ENCODE measurements around the gene NEUROD2.

Gene NEUROD2

GRCh38 chr17:39639566-39640458 lies 32.1 kb upstream of the NEUROD2 start:
- no peaks in the 10 kb centered on the region for H3K9me3 Mint-ChIP-seq
- H3K36me3 Mint-ChIP-seq (ENCODE audit: low read depth), result peaks cover 15% of the 10 kb centered on the region
- H3K4me1 Mint-ChIP-seq (ENCODE audit: low read depth), result peaks cover 69% of the 10 kb centered on the region
- no peaks in the 10 kb centered on the region for H3K27me3 Mint-ChIP-seq
- DNase-seq, result no peak
- H3K27ac Mint-ChIP-seq, result peak overlapping the region; percentile 61
- H3K4me3 Mint-ChIP-seq, result no peak overlapping the region

GRCh38 chr17:39639043-39639442 lies 31.3 kb upstream of the NEUROD2 start:
- Mint-ChIP-seq H3K4me1 (ENCODE audit: low read depth) (peaks cover 68% of the 10 kb centered on the region), H3K4me3 (no peak overlapping the region), H3K9me3 (no peaks in the 10 kb centered on the region), H3K27me3 (no peaks in the 10 kb centered on the region), H3K27ac (peak overlapping the region; percentile 50), H3K36me3 (ENCODE audit: low read depth) (peaks cover 15% of the 10 kb centered on the region)
- DNase-seq, result no peak

DNA sequence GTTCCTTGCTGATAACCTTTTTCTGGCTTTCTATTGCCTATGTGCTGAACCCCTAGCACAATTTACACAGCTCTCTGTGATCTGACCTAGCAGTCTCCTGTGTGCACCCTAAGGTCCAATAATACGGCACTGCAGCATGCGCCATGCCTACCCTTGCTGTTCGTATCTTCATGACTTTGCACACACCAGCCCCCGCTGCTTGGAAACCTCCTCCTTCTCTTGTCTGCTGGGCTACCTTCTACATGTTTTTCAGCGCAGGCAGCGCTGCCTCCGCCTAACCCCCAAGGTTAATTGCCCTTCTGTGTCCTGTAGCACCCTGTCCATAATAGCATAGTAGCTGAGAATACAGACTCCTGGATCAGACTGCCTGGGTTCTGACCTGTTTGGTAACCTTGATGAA lies 30.6 kb upstream of the NEUROD2 start:
- H3K4me1 Mint-ChIP-seq (ENCODE audit: low read depth), result peaks cover 62% of the 10 kb centered on the region
- no peaks in the 10 kb centered on the region for H3K27me3 Mint-ChIP-seq
- peak overlapping the region; percentile 87 for H3K4me3 Mint-ChIP-seq
- no peaks in the 10 kb centered on the region for H3K9me3 Mint-ChIP-seq
- no peak for DNase-seq
- peak overlapping the region; percentile 87 for H3K27ac Mint-ChIP-seq
- H3K36me3 Mint-ChIP-seq (ENCODE audit: low read depth), result peaks cover 15% of the 10 kb centered on the region

GRCh38 chr17:39636927-39637736 lies 29.4 kb upstream of the NEUROD2 start, which contains the start of gene STARD3:
Gene STARD3 (plus strand): TSS chr17:39637144. CDS start chr17:39653532, 16,388 bp downstream.
- H3K36me3 Mint-ChIP-seq (ENCODE audit: low read depth), result peaks cover 15% of the 10 kb centered on the region
- H3K4me1 Mint-ChIP-seq (ENCODE audit: low read depth), result peaks cover 52% of the 10 kb centered on the region
- H3K27ac Mint-ChIP-seq, result peak within 1 kb of the TSS; percentile 87

DNA sequence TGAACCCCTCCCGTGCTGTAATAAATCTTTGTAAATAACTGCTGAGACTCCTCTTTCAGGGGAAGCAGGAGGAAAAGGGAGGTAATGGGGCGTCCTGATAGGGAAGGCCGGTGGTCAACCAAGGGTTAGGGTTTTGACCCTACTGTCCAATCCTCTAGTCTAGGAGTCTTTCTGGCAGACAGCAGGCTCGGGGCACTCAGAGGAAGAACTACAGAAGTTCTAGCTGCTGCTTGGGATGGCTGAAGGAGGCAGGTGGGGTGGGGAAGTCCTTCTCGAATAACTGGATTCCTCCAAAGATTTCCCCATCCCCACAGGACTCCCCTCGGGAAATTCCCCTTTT lies 28.8 kb upstream of the NEUROD2 start:
- peak overlapping the region; percentile 87 for H3K4me3 Mint-ChIP-seq
- H3K27ac Mint-ChIP-seq, result peak overlapping the region; percentile 87
- DNase-seq, result no peak
- peaks cover 4% of the 10 kb centered on the region for H3K27me3 Mint-ChIP-seq
- H3K36me3 Mint-ChIP-seq (ENCODE audit: low read depth), result peaks cover 15% of the 10 kb centered on the region
- H3K9me3 Mint-ChIP-seq, result no peaks in the 10 kb centered on the region
- H3K4me1 Mint-ChIP-seq (ENCODE audit: low read depth), result peaks cover 47% of the 10 kb centered on the region

More at GRCh38 chr17:39636927-39637736, 29.4 kb upstream of the NEUROD2 start, which contains the start of gene STARD3:
- Mint-ChIP-seq H3K9me3 (no peaks in the 10 kb centered on the region), H3K27me3 (no peaks in the 10 kb centered on the region), H3K4me3 (peak within 1 kb of the TSS; percentile 87)
- DNase-seq, result peak; percentile 94

DNA sequence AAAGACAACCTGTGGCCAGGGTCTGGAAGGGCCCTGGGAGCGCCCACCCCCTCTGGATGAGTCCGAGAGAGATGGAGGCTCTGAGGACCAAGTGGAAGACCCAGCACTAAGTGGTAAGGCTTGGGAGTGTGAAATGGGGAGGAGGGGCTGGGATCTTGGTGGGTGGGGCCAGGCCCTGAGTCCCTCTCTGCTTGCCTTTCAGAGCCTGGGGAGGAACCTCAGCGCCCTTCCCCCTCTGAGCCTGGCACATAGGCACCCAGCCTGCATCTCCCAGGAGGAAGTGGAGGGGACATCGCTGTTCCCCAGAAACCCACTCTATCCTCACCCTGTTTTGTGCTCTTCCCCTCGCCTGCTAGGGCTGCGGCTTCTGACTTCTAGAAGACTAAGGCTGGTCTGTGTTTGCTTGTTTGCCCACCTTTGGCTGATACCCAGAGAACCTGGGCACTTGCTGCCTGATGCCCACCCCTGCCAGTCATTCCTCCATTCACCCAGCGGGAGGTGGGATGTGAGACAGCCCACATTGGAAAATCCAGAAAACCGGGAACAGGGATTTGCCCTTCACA lies 28.0 kb upstream of the NEUROD2 start:
- Mint-ChIP-seq H3K9me3 (no peaks in the 10 kb centered on the region), H3K4me3 (peak overlapping the region; percentile 87), H3K4me1 (ENCODE audit: low read depth) (peaks cover 43% of the 10 kb centered on the region)

GRCh38 chr17:39634384-39634871 lies 26.7 kb upstream of the NEUROD2 start:
- no peak overlapping the region for H3K27ac Mint-ChIP-seq
- peaks cover 9% of the 10 kb centered on the region for H3K36me3 Mint-ChIP-seq (ENCODE audit: low read depth)
- no peak overlapping the region for H3K4me3 Mint-ChIP-seq
- peaks cover 8% of the 10 kb centered on the region for H3K27me3 Mint-ChIP-seq
- DNase-seq, result peak; percentile 50
- H3K9me3 Mint-ChIP-seq, result no peaks in the 10 kb centered on the region
- peaks cover 33% of the 10 kb centered on the region for H3K4me1 Mint-ChIP-seq (ENCODE audit: low read depth)

More for the DNA sequence above, 28.0 kb upstream of the NEUROD2 start:
- no peak for DNase-seq
- H3K27ac Mint-ChIP-seq, result peak overlapping the region; percentile 87
- peaks cover 5% of the 10 kb centered on the region for H3K27me3 Mint-ChIP-seq
- H3K36me3 Mint-ChIP-seq (ENCODE audit: low read depth), result peaks cover 15% of the 10 kb centered on the region

DNA sequence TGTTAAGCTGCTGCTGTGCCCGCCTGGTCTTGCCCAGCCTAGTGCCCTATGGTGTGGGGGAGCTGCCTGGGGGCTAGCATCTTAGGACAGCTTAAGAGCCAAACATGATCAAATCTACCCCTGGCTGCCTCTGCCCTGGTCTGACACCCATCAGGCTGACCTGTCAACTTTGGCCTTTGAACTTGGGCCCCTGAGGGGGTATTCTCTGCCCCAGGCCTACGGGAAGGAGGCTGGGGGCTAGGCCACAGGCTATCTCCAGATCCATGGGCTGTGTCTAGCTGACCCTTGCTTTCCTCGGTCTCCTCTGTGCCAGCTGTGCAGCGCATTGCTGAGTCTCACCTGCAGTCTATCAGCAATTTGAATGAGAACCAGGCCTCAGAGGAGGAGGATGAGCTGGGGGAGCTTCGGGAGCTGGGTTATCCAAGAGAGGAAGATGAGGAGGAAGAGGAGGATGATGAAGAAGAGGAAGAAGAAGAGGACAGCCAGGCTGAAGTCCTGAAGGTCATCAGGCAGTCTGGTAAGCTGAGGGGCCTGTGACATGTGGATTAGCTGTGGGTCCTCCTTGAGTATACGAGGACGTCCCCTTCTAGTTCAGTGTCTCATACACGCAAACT lies 26.0 kb upstream of the NEUROD2 start:
- Mint-ChIP-seq H3K9me3 (no peaks in the 10 kb centered on the region), H3K27me3 (peaks cover 10% of the 10 kb centered on the region), H3K36me3 (ENCODE audit: low read depth) (peaks cover 9% of the 10 kb centered on the region), H3K4me3 (no peak overlapping the region), H3K4me1 (ENCODE audit: low read depth) (peaks cover 26% of the 10 kb centered on the region), H3K27ac (no peak overlapping the region)
- DNase-seq, result no peak

GRCh38 chr17:39632153-39632941 lies 24.6 kb upstream of the NEUROD2 start:
- Mint-ChIP-seq H3K4me1 (ENCODE audit: low read depth) (peaks cover 15% of the 10 kb centered on the region), H3K9me3 (no peaks in the 10 kb centered on the region), H3K27ac (no peak overlapping the region), H3K4me3 (no peak overlapping the region), H3K36me3 (ENCODE audit: low read depth) (peaks cover 2% of the 10 kb centered on the region), H3K27me3 (peaks cover 21% of the 10 kb centered on the region)
- no peak for DNase-seq

DNA sequence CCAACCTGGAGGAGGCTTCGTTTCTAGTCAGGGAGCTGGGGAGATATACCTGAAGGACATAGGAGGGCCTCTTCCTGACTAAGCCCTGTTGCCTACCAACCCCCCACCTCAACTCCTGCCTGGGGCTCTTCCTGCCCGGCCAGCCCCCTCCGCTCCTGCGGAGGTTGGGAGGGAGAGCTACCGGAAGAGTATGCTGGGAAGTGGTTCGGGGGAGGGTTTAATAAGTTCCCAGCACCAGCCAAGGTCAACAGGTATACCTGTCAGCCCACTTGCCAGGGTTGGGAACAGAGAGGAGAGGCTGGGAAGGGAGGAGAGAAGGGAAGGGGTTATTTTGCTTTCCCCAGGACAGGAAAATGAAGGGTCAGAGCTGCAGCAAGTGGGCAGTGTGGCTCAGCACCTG lies 23.7 kb upstream of the NEUROD2 start:
- no peak for DNase-seq
- H3K27ac Mint-ChIP-seq, result no peak overlapping the region
- H3K4me1 Mint-ChIP-seq (ENCODE audit: low read depth), result peaks cover 16% of the 10 kb centered on the region
- H3K9me3 Mint-ChIP-seq, result no peaks in the 10 kb centered on the region
- H3K27me3 Mint-ChIP-seq, result peaks cover 27% of the 10 kb centered on the region
- no peaks in the 10 kb centered on the region for H3K36me3 Mint-ChIP-seq (ENCODE audit: low read depth)
- H3K4me3 Mint-ChIP-seq, result no peak overlapping the region

DNA sequence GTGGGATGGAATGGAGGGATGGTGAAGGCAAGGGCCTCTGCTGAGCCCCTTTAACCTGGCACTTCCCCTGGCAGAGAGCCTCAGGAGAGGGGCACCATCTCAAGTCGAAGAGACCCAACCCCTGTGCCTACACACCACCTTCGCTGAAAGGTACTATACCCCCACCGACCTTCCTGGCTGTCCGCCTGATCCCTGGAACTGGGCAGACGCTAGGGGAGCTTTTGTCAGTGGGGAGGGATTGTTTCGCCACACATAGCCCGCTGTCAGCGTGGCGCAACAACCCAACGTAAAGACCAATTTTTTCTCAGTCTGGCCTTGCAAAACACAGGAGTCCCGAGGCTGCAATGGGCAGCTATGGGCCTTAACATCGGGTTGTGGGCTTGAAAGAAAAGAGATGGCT lies 22.2 kb upstream of the NEUROD2 start:
- Mint-ChIP-seq H3K4me1 (ENCODE audit: low read depth) (peaks cover 16% of the 10 kb centered on the region), H3K36me3 (ENCODE audit: low read depth) (no peaks in the 10 kb centered on the region), H3K9me3 (no peaks in the 10 kb centered on the region), H3K27ac (no peak overlapping the region), H3K4me3 (no peak overlapping the region), H3K27me3 (peaks cover 42% of the 10 kb centered on the region)
- no peak for DNase-seq

DNA sequence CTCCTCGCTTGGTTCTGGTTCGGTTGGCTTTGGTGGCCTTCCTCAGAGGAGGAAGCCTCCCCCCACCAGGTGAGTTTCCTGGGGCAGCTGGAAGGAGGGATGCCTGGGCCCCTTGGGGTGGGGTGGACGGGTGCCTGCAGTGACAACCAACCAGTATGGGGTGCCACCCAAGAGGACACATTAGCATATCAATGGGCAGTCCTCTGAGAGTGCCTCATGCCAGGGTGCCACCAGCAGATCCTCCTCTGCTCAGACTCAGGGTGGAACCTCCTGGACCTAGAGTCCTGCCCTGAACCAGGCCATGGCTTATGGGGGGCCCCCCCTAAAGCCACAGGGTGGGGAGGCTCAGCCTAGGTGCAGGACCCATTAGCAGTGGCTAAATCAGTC lies 21.8 kb upstream of the NEUROD2 start:
- H3K27ac Mint-ChIP-seq, result no peak overlapping the region
- H3K4me3 Mint-ChIP-seq, result no peak overlapping the region
- H3K27me3 Mint-ChIP-seq, result peaks cover 46% of the 10 kb centered on the region
- H3K9me3 Mint-ChIP-seq, result no peaks in the 10 kb centered on the region
- no peaks in the 10 kb centered on the region for H3K36me3 Mint-ChIP-seq (ENCODE audit: low read depth)
- no peak for DNase-seq
- H3K4me1 Mint-ChIP-seq (ENCODE audit: low read depth), result peaks cover 14% of the 10 kb centered on the region

DNA sequence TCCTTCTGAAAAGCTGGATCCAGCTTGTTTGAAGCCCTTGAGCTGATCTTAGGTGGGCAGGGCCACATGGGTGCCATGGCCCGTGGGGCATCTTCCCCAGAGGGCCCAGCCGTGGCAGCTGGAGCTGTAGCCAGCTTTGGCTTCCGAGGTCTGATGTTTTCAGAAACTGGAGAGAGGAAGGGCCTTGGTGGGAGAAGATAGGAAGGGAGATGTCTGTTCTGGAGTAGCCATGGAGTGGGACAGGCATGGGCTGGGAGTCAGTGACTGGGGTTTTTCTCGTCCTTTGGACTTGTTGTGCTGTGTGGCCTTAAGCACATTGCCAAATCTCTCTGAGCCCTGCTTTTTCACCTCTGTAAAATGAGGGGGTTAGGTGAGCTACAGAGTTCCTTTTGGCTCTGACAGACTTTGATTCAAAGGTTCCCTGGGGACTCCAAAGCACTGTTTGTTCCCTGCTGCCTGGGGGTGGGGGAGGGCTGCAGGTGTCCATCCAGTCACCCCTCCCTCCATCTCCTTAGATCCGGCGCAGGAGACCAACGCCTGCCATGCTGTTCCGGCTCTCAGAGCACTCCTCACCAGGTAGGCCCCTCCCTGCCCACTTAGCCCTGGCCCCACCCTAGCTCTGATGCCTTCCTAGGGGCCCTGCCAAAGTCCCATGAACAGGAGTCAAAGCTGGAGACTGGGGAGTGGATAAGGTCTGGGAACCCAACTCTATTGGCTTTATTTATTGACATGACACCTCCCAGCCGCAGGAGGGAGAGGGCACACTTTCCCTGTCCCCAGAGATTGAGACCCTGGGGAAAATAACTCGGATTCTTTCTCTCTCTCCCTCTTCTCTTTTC lies 21.2 kb upstream of the NEUROD2 start:
- Mint-ChIP-seq H3K4me1 (ENCODE audit: low read depth) (peaks cover 12% of the 10 kb centered on the region), H3K9me3 (no peaks in the 10 kb centered on the region), H3K27ac (no peak overlapping the region), H3K36me3 (ENCODE audit: low read depth) (no peaks in the 10 kb centered on the region), H3K4me3 (no peak overlapping the region), H3K27me3 (peaks cover 47% of the 10 kb centered on the region)
- DNase-seq, result no peak

Measured in activated T-cell treated with anti-CD3 and anti-CD28 coated beads, Interleukin-2, amount 50 U/mL, for 24 hours (primary cell).